Astrocyte (in vitro differentiated cells and primary cell): ENCODE data around the gene ZNF83.

Source experiments
- EZH2 ChIP-seq: IDR thresholded peaks from 2 replicates; pipeline ENCODE4 v1.6.1; 2012; ENCODE audit warnings: mild to moderate bottlenecking, low read length, inconsistent platforms; ENCODE audit not compliant: insufficient read depth
- TF ChIP-seq, protein P1 (sequence below): IDR thresholded peaks from 2 replicates; pipeline ENCODE4 v1.5.1; 2011; ENCODE audit warnings: low read depth, mild to moderate bottlenecking, inconsistent platforms, low read length, moderate library complexity; ENCODE audit not compliant: insufficient read depth

- TF ChIP-seq EZH2, result no peak
- TF ChIP-seq, protein P1, sequence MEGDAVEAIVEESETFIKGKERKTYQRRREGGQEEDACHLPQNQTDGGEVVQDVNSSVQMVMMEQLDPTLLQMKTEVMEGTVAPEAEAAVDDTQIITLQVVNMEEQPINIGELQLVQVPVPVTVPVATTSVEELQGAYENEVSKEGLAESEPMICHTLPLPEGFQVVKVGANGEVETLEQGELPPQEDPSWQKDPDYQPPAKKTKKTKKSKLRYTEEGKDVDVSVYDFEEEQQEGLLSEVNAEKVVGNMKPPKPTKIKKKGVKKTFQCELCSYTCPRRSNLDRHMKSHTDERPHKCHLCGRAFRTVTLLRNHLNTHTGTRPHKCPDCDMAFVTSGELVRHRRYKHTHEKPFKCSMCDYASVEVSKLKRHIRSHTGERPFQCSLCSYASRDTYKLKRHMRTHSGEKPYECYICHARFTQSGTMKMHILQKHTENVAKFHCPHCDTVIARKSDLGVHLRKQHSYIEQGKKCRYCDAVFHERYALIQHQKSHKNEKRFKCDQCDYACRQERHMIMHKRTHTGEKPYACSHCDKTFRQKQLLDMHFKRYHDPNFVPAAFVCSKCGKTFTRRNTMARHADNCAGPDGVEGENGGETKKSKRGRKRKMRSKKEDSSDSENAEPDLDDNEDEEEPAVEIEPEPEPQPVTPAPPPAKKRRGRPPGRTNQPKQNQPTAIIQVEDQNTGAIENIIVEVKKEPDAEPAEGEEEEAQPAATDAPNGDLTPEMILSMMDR, result no peak
These were observed 16.8 kb downstream of the ZNF83 start for GRCh38 chr19:52621376-52621775.
